H9 (cell line): ENCODE data around the gene BCAS3. TPM values are rescaled to one million over a fixed set of nuclear protein-coding genes. Genes with fewer than 3 reads are reported as not detected.

Experiments
- DNase-seq: peaks from one replicate; pipeline ENCODE4 v3.0.0-alpha.2; 2017
- H2AFZ ChIP-seq: one replicate; pipeline ENCODE4 v1.6.1; 2013; ENCODE audit warnings: mild to moderate bottlenecking, low read length, control low read depth, moderate library complexity
- H2AK5ac ChIP-seq: 2 replicates; pipeline ENCODE4 v1.6.1; 2013; ENCODE audit warnings: low read length, control low read depth, mixed read lengths; ENCODE audit not compliant: insufficient read length
- H2BK120ac ChIP-seq: one replicate; pipeline ENCODE4 v1.6.1; 2013; ENCODE audit warnings: low read depth, mild to moderate bottlenecking, low read length, control low read depth, inconsistent platforms; ENCODE audit not compliant: poor library complexity, severe bottlenecking
- H2BK12ac ChIP-seq: 2 replicates; pipeline ENCODE4 v1.6.1; 2013; ENCODE audit warnings: low read length, control low read depth, mixed read lengths, low read depth; ENCODE audit not compliant: insufficient read length
- H2BK15ac ChIP-seq: 2 replicates; pipeline ENCODE4 v1.6.1; 2013; ENCODE audit warnings: low read depth, low read length, control low read depth
- H2BK20ac ChIP-seq: one replicate; pipeline ENCODE4 v1.6.1; 2013; ENCODE audit warnings: low read depth, mild to moderate bottlenecking, low read length, control low read depth, inconsistent platforms; ENCODE audit not compliant: poor library complexity, severe bottlenecking
- H2BK5ac ChIP-seq: 2 replicates; pipeline ENCODE4 v1.6.1; 2013; ENCODE audit warnings: low read length, control low read depth, mixed read lengths; ENCODE audit not compliant: insufficient read length
- H3K14ac ChIP-seq: 2 replicates; pipeline ENCODE4 v1.6.1; 2013; ENCODE audit warnings: low read length, control low read depth; ENCODE audit not compliant: insufficient read depth
- H3K18ac ChIP-seq: 2 replicates; pipeline ENCODE4 v1.6.1; 2013; ENCODE audit warnings: low read depth, mild to moderate bottlenecking, mixed read lengths, low read length, control low read depth; ENCODE audit not compliant: insufficient read length
- H3K23ac ChIP-seq: 2 replicates; pipeline ENCODE4 v1.6.1; 2013; ENCODE audit warnings: low read length, control low read depth, mixed read lengths, low read depth; ENCODE audit not compliant: insufficient read length
- H3K23me2 ChIP-seq: 2 replicates; pipeline ENCODE4 v1.6.1; 2013; ENCODE audit warnings: low read depth, mild to moderate bottlenecking, mixed read lengths, low read length, control low read depth; ENCODE audit not compliant: insufficient read length, poor library complexity, severe bottlenecking
- H3K27ac ChIP-seq: 2 replicates; pipeline ENCODE4 v1.5.1; 2013; ENCODE audit warnings: low read length, control low read depth, mixed read lengths, low read depth; ENCODE audit not compliant: insufficient read length
- H3K27me3 ChIP-seq: 2 replicates; pipeline ENCODE4 v1.6.1; 2013; ENCODE audit warnings: low read length, control low read depth, inconsistent platforms; ENCODE audit not compliant: insufficient read depth
- H3K4ac ChIP-seq: 2 replicates; pipeline ENCODE4 v1.6.1; 2013; ENCODE audit warnings: low read depth, mild to moderate bottlenecking, control low read depth, inconsistent platforms, low read length, moderate library complexity
- H3K4me1 ChIP-seq: 2 replicates; pipeline ENCODE4 v1.6.1; 2013; ENCODE audit warnings: low read length, control low read depth, inconsistent platforms; ENCODE audit not compliant: insufficient read depth
- H3K4me2 ChIP-seq: 2 replicates; pipeline ENCODE4 v1.6.1; 2013; ENCODE audit warnings: low read length, control low read depth, mixed read lengths; ENCODE audit not compliant: insufficient read length, insufficient read depth
- H3K56ac ChIP-seq: 2 replicates; pipeline ENCODE4 v1.6.1; 2013; ENCODE audit warnings: low read depth, mild to moderate bottlenecking, mixed read lengths, low read length, control low read depth; ENCODE audit not compliant: insufficient read length
- H3K79me1 ChIP-seq: 2 replicates; pipeline ENCODE4 v1.6.1; 2013; ENCODE audit warnings: low read depth, mild to moderate bottlenecking, moderate library complexity, low read length, control low read depth, inconsistent platforms; ENCODE audit not compliant: insufficient read depth, poor library complexity, severe bottlenecking
- H3K79me2 ChIP-seq: 2 replicates; pipeline ENCODE4 v1.6.1; 2013; ENCODE audit warnings: low read length, control low read depth, inconsistent platforms; ENCODE audit not compliant: insufficient read depth
- H3K9ac ChIP-seq: 2 replicates; pipeline ENCODE4 v1.6.1; 2013; ENCODE audit warnings: low read length, control low read depth, mixed read lengths; ENCODE audit not compliant: insufficient read length; ENCODE audit errors: extremely low read depth
- H3K9me3 ChIP-seq: one replicate; pipeline ENCODE4 v1.6.1; 2013; ENCODE audit warnings: low read depth, low read length, inconsistent platforms; ENCODE audit not compliant: control insufficient read depth
- H3T11ph ChIP-seq: one replicate; pipeline ENCODE4 v1.6.1; 2013; ENCODE audit warnings: mild to moderate bottlenecking, low read length, control low read depth, inconsistent platforms
- H4K20me1 ChIP-seq: one replicate; pipeline ENCODE4 v1.6.1; 2013; ENCODE audit not compliant: control insufficient read depth, insufficient read length, insufficient read depth
- H4K5ac ChIP-seq: 2 replicates; pipeline ENCODE4 v1.6.1; 2013; ENCODE audit warnings: low read depth, mild to moderate bottlenecking, mixed read lengths, low read length, control low read depth; ENCODE audit not compliant: insufficient read length
- H4K8ac ChIP-seq: replicated peaks from 2 replicates; pipeline ENCODE4 v1.6.1; 2013; ENCODE audit warnings: low read length, control low read depth, mixed read lengths, low read depth; ENCODE audit not compliant: insufficient read length
- H4K91ac ChIP-seq: 2 replicates; pipeline ENCODE4 v1.6.1; 2013; ENCODE audit warnings: low read depth, mild to moderate bottlenecking, moderate library complexity, mixed read lengths, low read length, control low read depth; ENCODE audit not compliant: insufficient read length
- H3K27ac Mint-ChIP-seq, 3 experiments: 2 replicates in 2 of 3; 3 replicates in 1 of 3; pipeline ENCODE4 v1.8.0; 2020 to 2021; ENCODE audit warnings: mixed read lengths in 3 of 3, mild to moderate bottlenecking in 1 of 3, moderate library complexity in 1 of 3
- H3K27me3 Mint-ChIP-seq: 2 replicates; pipeline ENCODE4 v1.8.0; 2021; ENCODE audit warnings: low read depth, mild to moderate bottlenecking, moderate library complexity, mixed read lengths
- H3K36me3 Mint-ChIP-seq, 3 experiments: 2 replicates in 2 of 3; 3 replicates in 1 of 3; pipeline ENCODE4 v1.8.0; 2020 to 2021; ENCODE audit warnings: low read depth in 3 of 3, mixed read lengths in 3 of 3; ENCODE audit not compliant: insufficient read depth in 1 of 3
- H3K4me1 Mint-ChIP-seq, 2 experiments: 2 replicates each; pipeline ENCODE4 v1.8.0; 2020; ENCODE audit warnings: mixed read lengths in 2 of 2
- H3K4me3 Mint-ChIP-seq, 2 experiments: 2 replicates in 1 of 2; 3 replicates in 1 of 2; pipeline ENCODE4 v1.8.0; 2020 to 2021; ENCODE audit warnings: mild to moderate bottlenecking in 2 of 2, mixed read lengths in 2 of 2, moderate library complexity in 1 of 2
- H3K9me3 Mint-ChIP-seq, 2 experiments: 2 replicates in 1 of 2; 3 replicates in 1 of 2; pipeline ENCODE4 v1.8.0; 2020; ENCODE audit warnings: mild to moderate bottlenecking in 2 of 2, mixed read lengths in 2 of 2, moderate library complexity in 1 of 2
- CTCF ChIP-seq: fragments of 200-600 bp; sonication (generic); conservative IDR thresholded peaks from 3 replicates; pipeline ENCODE4 v1.8.0; 2021; ENCODE audit warnings: antibody characterized with exemption, mild to moderate bottlenecking
- WGBS: extraction: QIAGEN DNeasy Blood & Tissue Kit; methylation state at CpG from one replicate; pipeline ENCODE4 v1.1.7; 2013; ENCODE audit warnings: missing lambda C conversion rate, low lambda C conversion rate, mixed read lengths; ENCODE audit not compliant: insufficient read length; ENCODE audit errors: extremely low coverage; 5-methylcytosine and 5-hydroxymethylcytosine counted together
- total RNA-seq: library from RNA; stranded (reverse); gene quantifications from 2 replicates; pipeline ENCODE4 v1.2.1, GENCODE V29; 2021

BCAS3 gene
- total RNA-seq, 1 experiment from 2014 or later = 22.4 TPM

GRCh38 chr17:60899115-60899514 is 221.5 kb downstream of the BCAS3 start:
- no peak overlapping the region for H4K5ac ChIP-seq
- no peaks in the 10 kb centered on the region for H3K27me3 ChIP-seq
- no peak overlapping the region for H4K8ac ChIP-seq
- no peaks in the 10 kb centered on the region for H3K4me1 ChIP-seq
- no peaks in the 10 kb centered on the region for H3K9me3 ChIP-seq
- peaks cover 6 to 9% of the 10 kb centered on the region in 2 experiments; a peak in 4 of 5 replicates for H3K9me3 Mint-ChIP-seq
- no peak overlapping the region for H3K23ac ChIP-seq
- no peak overlapping the region for H3K9ac ChIP-seq
- no peak overlapping the region for H2AK5ac ChIP-seq
- H2BK15ac ChIP-seq = no peak overlapping the region
- H3K27ac ChIP-seq = no peak overlapping the region
- H3K4ac ChIP-seq = no peak overlapping the region
- H3K4me2 ChIP-seq = no peak overlapping the region
- H3K18ac ChIP-seq = no peak overlapping the region
- peaks cover 0 to 12% (median 5%) of the 10 kb centered on the region in 3 experiments; a peak in 5 of 7 replicates for H3K36me3 Mint-ChIP-seq
- no peak overlapping the region for H2BK120ac ChIP-seq
- no peak overlapping the region for H3K56ac ChIP-seq
- H2BK12ac ChIP-seq = no peak overlapping the region
- H2BK5ac ChIP-seq = no peak overlapping the region
- no peaks in the 10 kb centered on the region for H4K20me1 ChIP-seq
- TF ChIP-seq CTCF = no peak
- WGBS = no CpG with 5 or more reads among the region's 4 CpGs
- no peaks in the 10 kb centered on the region for H3K79me1 ChIP-seq
- H4K91ac ChIP-seq = no peak overlapping the region
- no peaks in the 10 kb centered on the region for H3K79me2 ChIP-seq
- H3K27ac Mint-ChIP-seq = 0 out of 7 replicates have a peak overlapping the region, but pooled peaks of 1 of the 3 experiments have one; percentile 54
- no peak overlapping the region for H3T11ph ChIP-seq
- H3K27me3 Mint-ChIP-seq = no peaks in the 10 kb centered on the region
- H3K14ac ChIP-seq = no peak overlapping the region
- H3K4me1 Mint-ChIP-seq = no peaks in the 10 kb centered on the region; a peak in 2 of 4 replicates
- H2BK20ac ChIP-seq = no peak overlapping the region
- no peak overlapping the region for H3K4me3 Mint-ChIP-seq
- no peak for DNase-seq
- no peak overlapping the region for H2AFZ ChIP-seq
- no peaks in the 10 kb centered on the region for H3K23me2 ChIP-seq
